ENCODE data around the gene MZT2B. TPM values are rescaled to one million over a fixed set of nuclear protein-coding genes. Genes with fewer than 3 reads are reported as not detected.
"Not testable (repeated sequence)": the region's sequence is repeated elsewhere in the genome, so short reads cannot be mapped to it uniquely, and the experiment has no call there.

MZT2B gene
- total and polyA plus RNA-seq, 2 of the 13 experiments (the other 11 are each of a cell fraction or from before 2014, with no cell fraction given) = 253 to 410 TPM

GRCh38 chr2:130181880-130182682 lies at the start of gene MZT2B (continued):
- TF ChIP-seq, protein P1, sequence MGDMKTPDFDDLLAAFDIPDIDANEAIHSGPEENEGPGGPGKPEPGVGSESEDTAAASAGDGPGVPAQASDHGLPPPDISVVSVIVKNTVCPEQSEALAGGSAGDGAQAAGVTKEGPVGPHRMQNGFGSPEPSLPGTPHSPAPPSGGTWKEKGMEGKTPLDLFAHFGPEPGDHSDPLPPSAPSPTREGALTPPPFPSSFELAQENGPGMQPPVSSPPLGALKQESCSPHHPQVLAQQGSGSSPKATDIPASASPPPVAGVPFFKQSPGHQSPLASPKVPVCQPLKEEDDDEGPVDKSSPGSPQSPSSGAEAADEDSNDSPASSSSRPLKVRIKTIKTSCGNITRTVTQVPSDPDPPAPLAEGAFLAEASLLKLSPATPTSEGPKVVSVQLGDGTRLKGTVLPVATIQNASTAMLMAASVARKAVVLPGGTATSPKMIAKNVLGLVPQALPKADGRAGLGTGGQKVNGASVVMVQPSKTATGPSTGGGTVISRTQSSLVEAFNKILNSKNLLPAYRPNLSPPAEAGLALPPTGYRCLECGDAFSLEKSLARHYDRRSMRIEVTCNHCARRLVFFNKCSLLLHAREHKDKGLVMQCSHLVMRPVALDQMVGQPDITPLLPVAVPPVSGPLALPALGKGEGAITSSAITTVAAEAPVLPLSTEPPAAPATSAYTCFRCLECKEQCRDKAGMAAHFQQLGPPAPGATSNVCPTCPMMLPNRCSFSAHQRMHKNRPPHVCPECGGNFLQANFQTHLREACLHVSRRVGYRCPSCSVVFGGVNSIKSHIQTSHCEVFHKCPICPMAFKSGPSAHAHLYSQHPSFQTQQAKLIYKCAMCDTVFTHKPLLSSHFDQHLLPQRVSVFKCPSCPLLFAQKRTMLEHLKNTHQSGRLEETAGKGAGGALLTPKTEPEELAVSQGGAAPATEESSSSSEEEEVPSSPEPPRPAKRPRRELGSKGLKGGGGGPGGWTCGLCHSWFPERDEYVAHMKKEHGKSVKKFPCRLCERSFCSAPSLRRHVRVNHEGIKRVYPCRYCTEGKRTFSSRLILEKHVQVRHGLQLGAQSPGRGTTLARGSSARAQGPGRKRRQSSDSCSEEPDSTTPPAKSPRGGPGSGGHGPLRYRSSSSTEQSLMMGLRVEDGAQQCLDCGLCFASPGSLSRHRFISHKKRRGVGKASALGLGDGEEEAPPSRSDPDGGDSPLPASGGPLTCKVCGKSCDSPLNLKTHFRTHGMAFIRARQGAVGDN (CRISPR knock-in tag; IDR thresholded peaks at IDR 0.05) = peak; percentile 70
- TF ChIP-seq CSRNP2 (CRISPR knock-in tag; conservative IDR thresholded peaks at IDR 0.05; ENCODE audit: low read depth) (0 out of 2 replicates have a peak, but pooled peaks have one; percentile 26), RFXAP (CRISPR knock-in tag; IDR thresholded peaks at IDR 0.05; ENCODE audit: borderline replicate concordance) (peak; percentile 66; the same call in 1 of the 2 replicates), SP4 (CRISPR knock-in tag; IDR thresholded peaks at IDR 0.05) (peak; percentile 74), YY1 (IDR thresholded peaks at IDR 0.05; ENCODE audit: insufficient read depth, insufficient replicate concordance, low read depth, low read length) (peak; percentile 86), REL (CRISPR knock-in tag; conservative IDR thresholded peaks at IDR 0.05) (0 out of 2 replicates have a peak, but pooled peaks have one; percentile 47), ZBTB7B (CRISPR knock-in tag; IDR thresholded peaks at IDR 0.05) (peak; percentile 61; the same call in 1 of the 2 replicates), EEA1 (CRISPR knock-in tag; IDR thresholded peaks at IDR 0.05; ENCODE audit: borderline replicate concordance) (peak; percentile 74; the same call in 1 of the 2 replicates), ARNTL (CRISPR knock-in tag; IDR thresholded peaks at IDR 0.05) (0 out of 2 replicates have a peak, but pooled peaks have one; percentile 1), ZNF331 (CRISPR knock-in tag; IDR thresholded peaks at IDR 0.05) (peak; percentile 52; the same call in 1 of the 2 replicates), CBFB (CRISPR knock-in tag; IDR thresholded peaks at IDR 0.05) (peak; percentile 69; the same call in 1 of the 2 replicates), ATF3 (CRISPR knock-in tag; IDR thresholded peaks at IDR 0.05) (peak; percentile 56; the same call in 1 of the 2 replicates), ZSCAN22 (CRISPR knock-in tag; IDR thresholded peaks at IDR 0.05) (0 out of 2 replicates have a peak, but pooled peaks have one; percentile 24), YEATS4 (CRISPR knock-in tag; IDR thresholded peaks at IDR 0.05; ENCODE audit: borderline replicate concordance) (peak; percentile 52; the same call in 1 of the 2 replicates), IRX3 (CRISPR knock-in tag; IDR thresholded peaks at IDR 0.05; ENCODE audit: borderline replicate concordance, low read depth) (0 out of 2 replicates have a peak, but pooled peaks have one; percentile 29), SP1 (CRISPR knock-in tag; IDR thresholded peaks at IDR 0.05) (peak; percentile 76), PAX8 (CRISPR knock-in tag; IDR thresholded peaks at IDR 0.05; ENCODE audit: borderline replicate concordance) (0 out of 2 replicates have a peak, but pooled peaks have one; percentile 69), MLX (CRISPR knock-in tag; IDR thresholded peaks at IDR 0.05) (0 out of 2 replicates have a peak, but pooled peaks have one; percentile 26), KDM2A (CRISPR knock-in tag; IDR thresholded peaks at IDR 0.05; ENCODE audit: borderline replicate concordance, low read depth) (peak; percentile 76; the same call in 1 of the 2 replicates)
- TF ChIP-seq, protein P2, sequence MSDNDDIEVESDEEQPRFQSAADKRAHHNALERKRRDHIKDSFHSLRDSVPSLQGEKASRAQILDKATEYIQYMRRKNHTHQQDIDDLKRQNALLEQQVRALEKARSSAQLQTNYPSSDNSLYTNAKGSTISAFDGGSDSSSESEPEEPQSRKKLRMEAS (IDR thresholded peaks at IDR 0.05) = peak; percentile 78
- TF ChIP-seq, protein P3, sequence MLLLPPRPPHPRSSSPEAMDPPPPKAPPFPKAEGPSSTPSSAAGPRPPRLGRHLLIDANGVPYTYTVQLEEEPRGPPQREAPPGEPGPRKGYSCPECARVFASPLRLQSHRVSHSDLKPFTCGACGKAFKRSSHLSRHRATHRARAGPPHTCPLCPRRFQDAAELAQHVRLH (CRISPR knock-in tag; IDR thresholded peaks at IDR 0.05; ENCODE audit: borderline replicate concordance, low read depth) = peak; percentile 55; the same call in 1 of the 2 replicates
- not testable (repeated sequence) for TF ChIP-seq SP1 (IDR thresholded peaks at IDR 0.05)

Data from HepG2 (cell line).